ENCODE measurements around the gene RADIL.
"Not testable (repeated sequence)": the region's sequence is repeated elsewhere in the genome, so short reads cannot be mapped to it uniquely, and the experiment has no call there.

RADIL gene

DNA sequence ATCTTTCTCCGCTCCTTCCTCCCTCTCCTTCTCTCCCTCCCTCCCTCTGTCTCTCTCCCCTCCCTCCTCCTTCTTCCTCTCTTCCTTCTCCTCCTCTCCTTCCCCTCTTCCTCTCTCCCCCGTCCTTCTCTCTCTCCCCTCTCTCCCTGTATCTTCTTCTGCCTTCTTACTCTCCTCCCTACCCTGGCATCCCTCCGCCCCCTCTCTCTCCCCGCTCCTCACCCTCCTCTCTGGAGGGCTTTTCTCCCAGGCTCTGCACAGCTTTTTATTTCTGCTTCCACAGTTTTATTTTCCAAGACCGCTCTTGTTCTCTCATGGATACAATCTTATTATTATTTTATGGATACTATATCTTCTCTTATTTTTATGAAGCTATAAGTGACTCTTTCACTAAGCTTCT, 75.5 kb downstream of the RADIL start:
- no peak for DNase-seq

GRCh38 chr7:4807598-4808016, 75.9 kb downstream of the RADIL start:
- DNase-seq, result no peak

DNA sequence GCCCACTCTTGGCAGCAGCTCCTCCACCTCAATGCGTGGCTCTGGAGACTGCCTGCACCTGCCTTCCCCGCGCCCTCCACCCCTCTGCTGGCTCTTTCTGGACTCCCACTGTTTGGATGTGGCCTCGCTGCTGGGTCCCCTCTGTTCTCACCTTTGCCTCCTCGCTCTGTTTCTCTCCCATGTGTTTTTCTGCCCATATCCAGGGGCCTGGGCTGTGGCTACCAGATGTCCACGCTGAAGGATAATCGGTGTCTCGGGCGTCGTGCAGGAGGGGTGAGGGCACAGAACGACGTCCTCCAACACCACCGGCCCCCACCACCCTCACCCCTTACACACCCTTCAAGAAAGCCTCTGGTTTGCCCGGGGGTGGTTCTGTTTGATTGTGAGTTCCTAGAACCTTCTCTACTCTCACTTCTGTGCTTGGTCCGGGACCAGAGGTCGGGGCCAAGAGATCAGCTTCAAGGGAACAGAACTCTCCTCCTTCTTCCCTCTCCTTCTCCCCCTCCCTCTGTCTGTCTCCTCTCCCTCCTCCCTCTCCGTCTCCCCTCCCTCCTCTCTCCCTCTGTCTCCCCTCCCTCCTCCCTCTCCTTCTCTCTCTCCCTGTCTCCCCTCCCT, 76.4 kb downstream of the RADIL start:
- DNase-seq, result no peak

DNA sequence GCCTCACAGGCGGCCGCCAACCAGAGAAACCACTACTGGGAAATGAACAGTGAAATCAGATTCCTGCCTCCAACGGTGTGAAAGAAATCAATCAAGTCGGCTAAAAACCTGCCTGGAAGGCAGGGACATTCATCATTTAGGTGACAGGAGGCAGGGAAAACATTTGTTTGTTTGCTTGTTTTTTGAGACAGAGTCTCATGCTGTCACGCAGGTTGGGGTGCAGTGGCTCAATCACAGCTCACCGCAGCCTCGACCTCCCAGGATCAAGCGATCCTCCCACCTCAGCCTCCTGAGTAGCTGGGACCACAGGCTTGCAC, 77.6 kb downstream of the RADIL start:
- DNase-seq, result no peak

- DNase-seq, result no peak
Measured at GRCh38 chr7:4805110-4805983, 78.2 kb downstream of the RADIL start.

- DNase-seq, result no peak
Measured at GRCh38 chr7:4803397-4804241, 79.9 kb downstream of the RADIL start.

- DNase-seq, result not testable (repeated sequence)
Measured at GRCh38 chr7:4802577-4802976, 80.9 kb downstream of the RADIL start.

DNA sequence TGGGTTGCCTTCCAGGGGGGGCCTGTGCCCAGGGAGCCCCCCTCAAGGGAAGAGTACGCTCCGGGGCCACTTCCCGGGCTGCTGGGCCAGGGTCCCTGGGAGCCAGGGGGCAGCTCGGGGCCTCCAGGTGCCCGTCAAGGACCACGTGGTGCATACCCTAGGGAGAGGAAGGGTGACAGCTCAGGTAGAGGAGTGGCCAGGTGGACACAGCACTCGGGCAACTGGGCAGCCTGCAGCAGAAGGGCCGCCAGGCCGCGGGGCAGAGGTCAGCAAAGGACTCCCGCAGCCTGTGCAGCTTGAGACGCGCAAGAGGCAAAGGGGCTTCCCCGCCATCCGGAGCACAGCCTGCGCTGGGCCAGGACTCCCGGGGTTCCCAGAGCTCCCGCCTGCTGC, 81.7 kb downstream of the RADIL start:
- DNase-seq, result no peak

DNA sequence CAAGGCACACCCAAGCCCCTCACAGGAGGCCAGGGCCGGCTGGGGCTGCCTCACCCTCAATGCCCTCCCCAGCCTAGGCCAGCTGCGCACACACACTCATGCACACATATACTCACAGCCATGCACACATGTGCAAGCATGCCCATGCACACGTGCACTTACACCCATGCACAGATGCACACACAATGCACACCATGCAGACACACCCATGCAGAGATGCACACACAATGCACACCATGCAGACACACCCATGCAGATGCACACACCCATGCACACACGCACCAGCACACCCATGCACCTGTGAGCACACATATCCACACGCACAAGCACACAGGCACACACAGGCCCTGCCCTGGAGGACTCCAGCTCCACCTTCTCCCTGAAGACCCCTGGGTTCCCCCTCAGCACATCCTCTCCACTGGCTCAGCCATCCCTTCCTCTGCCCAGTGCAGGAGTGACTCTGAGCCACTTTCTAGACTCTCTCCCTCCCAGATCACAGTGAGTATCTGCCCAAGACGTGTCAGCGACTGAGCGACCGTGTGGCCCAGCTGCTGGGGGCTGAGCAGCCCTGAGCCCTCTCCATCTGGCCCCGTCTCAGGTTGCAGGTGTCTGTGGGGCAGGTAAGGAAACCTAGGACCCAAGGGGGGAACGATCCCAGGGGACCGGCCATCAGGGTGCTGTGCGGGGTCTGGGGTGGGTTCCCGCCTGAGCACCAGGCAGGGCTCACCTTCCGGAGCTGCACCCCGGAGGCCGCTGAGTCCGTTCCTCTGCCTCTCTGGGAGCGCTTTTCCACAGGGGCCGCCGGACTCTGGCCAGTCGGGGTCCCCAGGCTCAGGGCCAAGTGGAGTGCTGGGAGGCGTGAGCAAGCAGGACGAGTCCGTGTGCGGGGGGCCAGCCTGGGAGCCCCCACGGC, 82.3 kb downstream of the RADIL start:
- DNase-seq, result no peak

GRCh38 chr7:4800487-4800886, 83.0 kb downstream of the RADIL start:
- DNase-seq, result no peak

DNA sequence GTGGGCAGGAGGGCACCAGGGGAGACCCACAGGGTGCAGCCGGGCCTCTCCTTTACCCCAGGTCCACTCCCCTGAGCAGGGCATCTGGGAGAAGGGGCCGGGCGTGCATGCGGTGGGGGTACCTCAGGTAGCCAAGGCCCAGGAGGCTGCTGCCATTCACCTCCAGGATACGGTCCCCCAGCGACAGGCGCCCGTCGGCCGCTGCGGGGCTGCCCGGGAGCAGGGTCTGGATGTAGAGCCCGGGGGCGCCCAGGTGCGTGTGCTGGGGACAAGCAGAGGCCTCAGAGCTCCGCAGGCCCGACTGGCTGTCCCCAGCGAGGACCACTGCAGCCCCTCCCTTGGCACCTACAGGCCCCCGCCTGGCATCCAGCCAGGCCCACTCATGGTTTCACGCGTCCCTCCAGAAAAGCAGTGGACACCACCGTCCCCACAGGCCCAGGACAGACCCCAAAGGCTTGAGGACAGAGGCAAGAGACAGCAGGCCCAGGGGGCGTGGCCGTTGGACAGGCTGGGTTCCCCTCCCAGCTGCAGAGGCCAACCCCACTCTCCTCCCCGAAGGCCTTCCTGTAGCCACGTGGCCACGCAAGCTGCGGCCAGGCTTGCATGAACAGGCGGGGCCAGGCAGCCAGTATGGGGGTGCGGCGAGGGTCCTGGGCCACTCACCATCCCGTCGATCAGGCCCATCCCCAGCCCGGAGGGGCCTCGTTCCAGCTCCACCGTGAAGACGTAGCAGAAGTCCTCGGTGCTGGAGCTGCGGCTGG, 83.8 kb downstream of the RADIL start:
- DNase-seq, result no peak

DNA sequence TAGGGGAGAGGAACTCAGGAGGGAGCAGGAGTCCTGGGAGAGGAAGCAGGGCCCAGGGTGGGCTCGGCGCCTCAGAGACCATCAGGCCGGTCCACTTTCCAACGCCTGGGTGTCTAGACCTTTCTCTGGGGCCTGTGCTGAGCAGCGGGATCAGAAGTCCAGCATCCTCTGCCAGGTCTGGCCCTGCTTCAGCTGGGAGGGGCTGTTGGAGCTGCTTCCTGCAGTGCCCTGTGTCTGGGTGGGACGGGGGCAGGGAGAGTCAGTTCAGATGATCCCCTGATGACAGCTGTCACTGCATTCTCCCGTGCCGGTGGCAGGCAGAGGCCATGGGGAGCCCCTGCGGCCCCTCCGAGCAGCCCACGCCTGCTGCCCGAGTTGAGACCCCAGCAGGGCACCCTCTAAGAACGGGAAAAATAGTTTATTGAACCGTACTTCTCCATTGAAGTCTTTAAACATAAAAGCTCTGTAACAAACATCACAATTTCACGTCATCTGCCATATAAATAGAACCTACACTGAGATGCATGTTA, 84.7 kb downstream of the RADIL start:
- DNase-seq, result no peak

- DNase-seq, result peak in 1 of 2 experiments; percentile 53
Measured at GRCh38 chr7:4797858-4798705, 85.4 kb downstream of the RADIL start.

- DNase-seq, result no peak
Measured at GRCh38 chr7:4796453-4796852, 87.1 kb downstream of the RADIL start.

DNA sequence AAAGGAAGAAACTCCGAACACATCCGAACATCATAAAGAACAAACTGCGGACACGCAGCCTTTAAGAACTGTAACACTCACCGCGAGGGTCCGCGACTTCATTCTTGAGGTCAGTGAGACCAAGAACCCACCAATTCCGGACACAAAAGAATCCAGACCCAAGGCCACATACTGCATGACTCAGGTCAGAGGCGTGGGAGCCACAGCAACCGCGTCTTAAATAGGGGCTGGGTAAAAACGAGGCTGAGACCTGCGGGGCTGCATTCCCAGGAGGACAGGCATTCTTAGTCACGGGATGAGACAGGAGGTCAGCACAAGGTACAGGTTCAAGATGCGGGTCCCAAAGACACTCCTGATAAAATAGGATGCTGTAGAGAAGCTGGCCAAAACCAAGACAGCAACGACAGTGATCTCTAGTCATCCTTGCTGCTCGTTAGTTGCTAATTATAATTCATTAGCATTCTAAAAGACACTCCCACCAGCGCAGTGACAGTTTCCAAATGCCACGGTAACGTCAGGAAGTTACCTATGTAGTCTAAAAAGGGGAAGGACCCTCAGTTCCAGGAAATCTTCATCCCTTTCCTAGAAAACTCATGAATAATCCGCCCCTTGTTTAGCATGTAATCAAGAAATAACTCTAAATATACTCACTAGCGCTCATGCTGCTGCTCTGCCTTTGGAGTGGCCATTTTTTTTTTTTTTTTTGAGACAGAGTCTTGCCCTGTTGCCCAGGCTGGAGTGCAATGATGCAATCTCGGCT, 88.7 kb downstream of the RADIL start:
- DNase-seq, result no peak

DNA sequence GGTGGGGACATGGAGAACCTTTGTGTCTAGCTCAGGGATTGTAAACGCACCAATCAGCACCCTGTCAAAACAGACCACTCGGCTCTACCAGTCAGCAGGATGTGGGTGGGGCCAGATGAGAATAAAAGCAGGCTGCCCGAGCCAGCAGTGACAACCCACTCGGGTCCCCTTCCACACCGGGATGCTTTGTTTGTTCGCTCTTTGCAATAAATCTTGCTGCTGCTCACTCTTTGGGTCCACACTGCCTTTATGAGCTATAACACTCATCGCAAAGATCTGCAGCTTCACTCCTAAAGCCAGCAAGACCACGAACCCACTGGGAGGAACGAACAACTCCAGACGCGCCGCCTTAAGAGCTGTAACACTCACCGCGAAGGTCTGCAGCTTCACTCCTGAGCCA, 89.3 kb downstream of the RADIL start:
- DNase-seq, result not testable (repeated sequence)

DNA sequence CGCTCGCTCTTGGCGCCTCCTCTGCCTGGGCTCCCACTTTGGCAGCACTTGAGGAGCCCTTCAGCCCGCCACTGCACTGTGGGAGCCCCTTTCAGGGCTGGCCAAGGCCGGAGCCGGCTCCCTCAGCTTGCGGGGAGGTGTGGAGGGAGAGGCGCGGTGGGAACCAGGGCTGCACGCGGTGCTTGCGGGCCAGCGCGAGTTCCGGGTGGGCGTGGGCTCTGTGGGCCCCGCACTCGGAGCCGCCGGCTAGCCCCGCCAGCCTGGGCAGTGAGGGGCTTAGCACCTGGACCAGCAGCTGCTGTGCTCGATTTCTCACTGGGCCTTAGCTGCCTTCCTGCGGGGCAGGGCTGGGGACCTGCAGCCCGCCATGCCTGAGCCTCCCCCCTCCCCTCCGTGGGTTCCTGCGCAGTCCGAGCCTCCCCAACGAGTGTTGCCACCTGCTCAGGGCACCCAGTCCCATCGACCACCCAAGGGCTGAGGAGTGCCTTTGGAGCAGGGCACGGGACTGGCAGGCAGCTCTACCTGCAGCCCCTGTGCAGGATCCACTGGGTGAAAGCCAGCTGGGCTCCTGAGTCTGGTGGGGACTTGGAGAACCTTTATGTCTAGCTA, 90.0 kb downstream of the RADIL start:
- not testable (repeated sequence) for DNase-seq

DNA sequence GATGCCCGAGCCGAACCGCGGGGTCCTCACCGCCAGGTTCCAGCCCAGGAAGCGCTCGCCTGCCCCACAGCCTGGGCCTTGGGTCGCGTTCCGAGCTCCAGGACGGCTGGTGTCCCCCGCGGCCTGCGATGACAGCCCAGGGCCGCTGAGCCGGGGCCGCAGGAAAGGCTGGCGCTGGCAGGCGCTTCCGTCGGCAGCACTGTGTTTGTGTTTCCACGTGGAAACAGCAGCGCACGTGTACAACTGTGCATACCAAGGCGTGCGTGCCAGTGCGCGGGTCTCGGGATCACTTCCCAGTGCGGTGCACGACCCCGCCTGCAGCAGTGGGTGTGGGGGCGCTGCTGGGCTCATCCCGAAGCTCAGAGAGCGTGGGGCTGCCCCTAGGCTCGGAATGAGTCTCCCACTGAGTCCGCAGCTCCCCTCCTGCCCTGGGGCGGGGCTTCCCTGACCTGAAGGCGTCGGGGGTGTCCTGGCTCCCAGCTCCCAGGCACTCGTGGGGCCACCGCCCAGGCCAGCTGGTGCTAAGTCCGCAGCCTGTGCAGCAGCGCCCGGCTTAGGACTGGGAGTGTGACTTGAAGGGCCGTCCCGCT, 90.9 kb downstream of the RADIL start:
- no peak for DNase-seq
